PFSK-1 (cell line): ENCODE measurements around the gene VTA1.

ENCODE experiments used
- FOXP2 ChIP-seq: optimal IDR thresholded peaks from 2 replicates; pipeline ENCODE3; 2011; ENCODE audit warnings: borderline replicate concordance, control low read depth, inconsistent platforms; ENCODE audit not compliant: insufficient read depth; ENCODE audit errors: extremely low read length, extremely low read depth
- POLR2AphosphoS5 ChIP-seq: IDR thresholded peaks from 2 replicates; pipeline ENCODE4 v1.6.1; 2012; ENCODE audit warnings: low read depth, mild to moderate bottlenecking, control low read depth, low read length, moderate library complexity
- SIN3A ChIP-seq: IDR thresholded peaks from 2 replicates; pipeline ENCODE4 v1.6.1; 2012; ENCODE audit warnings: mild to moderate bottlenecking, low read length, moderate library complexity, borderline replicate concordance; ENCODE audit not compliant: insufficient read depth
- TAF1 ChIP-seq: IDR thresholded peaks from 2 replicates; pipeline ENCODE4 v1.6.1; 2012; ENCODE audit warnings: low read length, control low read depth, borderline replicate concordance; ENCODE audit not compliant: insufficient read depth
- TF ChIP-seq, protein P1 (sequence below), 2 experiments: IDR thresholded peaks; 2 replicates each; pipeline versions ENCODE4 v1.6.1 to v1.8.0; 2011 to 2012; ENCODE audit warnings: low read depth in 2 of 2, low read length in 2 of 2, control low read depth in 1 of 2, inconsistent platforms in 1 of 2, mild to moderate bottlenecking in 1 of 2, moderate library complexity in 1 of 2; ENCODE audit not compliant: insufficient read depth in 1 of 2

DNA sequence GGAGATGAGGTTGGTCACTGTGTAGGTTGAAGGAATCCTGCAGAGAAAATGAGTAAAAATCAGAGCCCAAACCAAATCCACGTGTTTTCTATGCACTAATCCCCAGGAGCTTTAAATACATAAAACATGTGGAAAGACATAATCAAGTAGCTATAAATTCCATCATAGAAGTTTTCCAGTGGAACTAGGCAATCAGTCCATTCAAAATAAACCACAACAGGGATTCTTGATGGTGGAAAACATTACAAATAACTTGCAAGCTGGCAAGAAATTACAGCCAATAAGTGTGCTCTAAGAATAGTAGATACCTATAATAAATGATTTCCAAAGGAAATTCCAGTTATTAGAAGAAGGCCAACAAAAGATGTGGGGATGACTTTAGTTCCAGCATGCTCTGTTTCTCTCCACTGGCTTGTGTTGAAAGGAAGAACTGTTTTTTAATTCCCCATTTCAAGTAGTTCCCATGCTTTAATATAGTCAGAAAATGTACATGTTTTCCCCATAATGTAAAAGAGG is 104.9 kb downstream of the VTA1 start:
- no peak for TF ChIP-seq SIN3A
- TF ChIP-seq, protein P1, sequence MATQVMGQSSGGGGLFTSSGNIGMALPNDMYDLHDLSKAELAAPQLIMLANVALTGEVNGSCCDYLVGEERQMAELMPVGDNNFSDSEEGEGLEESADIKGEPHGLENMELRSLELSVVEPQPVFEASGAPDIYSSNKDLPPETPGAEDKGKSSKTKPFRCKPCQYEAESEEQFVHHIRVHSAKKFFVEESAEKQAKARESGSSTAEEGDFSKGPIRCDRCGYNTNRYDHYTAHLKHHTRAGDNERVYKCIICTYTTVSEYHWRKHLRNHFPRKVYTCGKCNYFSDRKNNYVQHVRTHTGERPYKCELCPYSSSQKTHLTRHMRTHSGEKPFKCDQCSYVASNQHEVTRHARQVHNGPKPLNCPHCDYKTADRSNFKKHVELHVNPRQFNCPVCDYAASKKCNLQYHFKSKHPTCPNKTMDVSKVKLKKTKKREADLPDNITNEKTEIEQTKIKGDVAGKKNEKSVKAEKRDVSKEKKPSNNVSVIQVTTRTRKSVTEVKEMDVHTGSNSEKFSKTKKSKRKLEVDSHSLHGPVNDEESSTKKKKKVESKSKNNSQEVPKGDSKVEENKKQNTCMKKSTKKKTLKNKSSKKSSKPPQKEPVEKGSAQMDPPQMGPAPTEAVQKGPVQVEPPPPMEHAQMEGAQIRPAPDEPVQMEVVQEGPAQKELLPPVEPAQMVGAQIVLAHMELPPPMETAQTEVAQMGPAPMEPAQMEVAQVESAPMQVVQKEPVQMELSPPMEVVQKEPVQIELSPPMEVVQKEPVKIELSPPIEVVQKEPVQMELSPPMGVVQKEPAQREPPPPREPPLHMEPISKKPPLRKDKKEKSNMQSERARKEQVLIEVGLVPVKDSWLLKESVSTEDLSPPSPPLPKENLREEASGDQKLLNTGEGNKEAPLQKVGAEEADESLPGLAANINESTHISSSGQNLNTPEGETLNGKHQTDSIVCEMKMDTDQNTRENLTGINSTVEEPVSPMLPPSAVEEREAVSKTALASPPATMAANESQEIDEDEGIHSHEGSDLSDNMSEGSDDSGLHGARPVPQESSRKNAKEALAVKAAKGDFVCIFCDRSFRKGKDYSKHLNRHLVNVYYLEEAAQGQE (IDR thresholded peaks at IDR 0.05; ENCODE audit: insufficient read depth in 1 of 2, low read depth in 2 of 2, low read length in 2 of 2): no peak
- TF ChIP-seq POLR2AphosphoS5: no peak
- no peak for TF ChIP-seq TAF1
- no peak for TF ChIP-seq FOXP2
